ENCODE results near the gene FBXW4. TPM values are rescaled to one million over a fixed set of nuclear protein-coding genes. Genes with fewer than 3 reads are reported as not detected.

The FBXW4 gene
- total and polyA plus RNA-seq, 2 of the 8 experiments (the other 6 are each of a cell fraction or from before 2014, with no cell fraction given) = 29.0 to 32.8 TPM

GRCh38 chr10:101623528-101623927, 71.4 kb downstream of the FBXW4 start:
- Histone ChIP-seq H3K27ac (ENCODE audit: low read depth, low read length) (no peak overlapping the region), H2BK12ac (ENCODE audit: low read depth, low read length) (no peak overlapping the region), H4K5ac (ENCODE audit: insufficient read length, low read depth, low read length) (no peak overlapping the region), H3K18ac (ENCODE audit: extremely low read depth, low read length) (no peak overlapping the region), H3K9me3 (ENCODE audit: insufficient read depth in 2 of 2, low read depth in 1 of 2, low read length in 1 of 2) (no peaks in the 10 kb centered on the region), H3K27me3 (replicated peaks in 1 of 4; ENCODE audit: control insufficient read depth in 3 of 4, extremely low read depth in 1 of 4, insufficient read depth in 3 of 4, low read length in 3 of 4) (no peaks in the 10 kb centered on the region), H3K36me3 (ENCODE audit: control insufficient read depth in 2 of 4, insufficient read depth in 4 of 4, low read length in 3 of 4) (peaks cover 0 to 11% (median 2%) of the 10 kb centered on the region in 4 experiments; a peak in 2 of 8 replicates), H2BK5ac (ENCODE audit: low read depth, low read length) (no peak overlapping the region), H3K14ac (ENCODE audit: insufficient read length) (no peak overlapping the region), H3K79me1 (ENCODE audit: low read depth, low read length) (no peaks in the 10 kb centered on the region; the same call in 1 of the 2 replicates), H4K20me1 (replicated peaks in 1 of 2; ENCODE audit: control insufficient read depth in 1 of 2, insufficient read depth in 2 of 2, low read length in 2 of 2) (no peaks in the 10 kb centered on the region), H3K56ac (replicated peaks; ENCODE audit: insufficient read length, low read depth, low read length) (no peak overlapping the region), H4K8ac (ENCODE audit: extremely low read depth, insufficient read depth, low read length) (no peak overlapping the region), H3K79me2 (ENCODE audit: control insufficient read depth in 1 of 2, insufficient read depth in 2 of 2, low read length in 2 of 2) (no peaks in the 10 kb centered on the region), H2AFZ (ENCODE audit: low read length) (no peak overlapping the region), H3K4me1 (replicated peaks in 1 of 4; ENCODE audit: control insufficient read depth in 3 of 4, insufficient read depth in 4 of 4, low read length in 3 of 4) (no peaks in the 10 kb centered on the region; a peak in 1 of 7 replicates), H3K4ac (replicated peaks; ENCODE audit: insufficient read length, low read depth, low read length) (no peak overlapping the region), H2AK5ac (ENCODE audit: low read depth, low read length) (no peak overlapping the region), H3K4me3 (ENCODE audit: extremely low read depth in 1 of 4, insufficient read depth in 2 of 4, low read depth in 3 of 4, low read length in 4 of 4) (no peak overlapping the region), H3K9ac (replicated peaks in 1 of 4; ENCODE audit: extremely low read depth in 1 of 4, low read depth in 3 of 4, low read length in 3 of 4) (no peak overlapping the region), H2BK20ac (ENCODE audit: low read length) (no peak overlapping the region), H2BK15ac (ENCODE audit: low read length) (no peak overlapping the region), H2BK120ac (replicated peaks; ENCODE audit: low read depth, low read length) (no peak overlapping the region), H3K23me2 (ENCODE audit: low read depth, low read length) (no peaks in the 10 kb centered on the region), H3K4me2 (ENCODE audit: insufficient read depth in 1 of 2, low read depth in 2 of 2, low read length in 2 of 2) (no peak overlapping the region), H4K91ac (replicated peaks; ENCODE audit: insufficient read length, low read length) (no peak overlapping the region), H3K23ac (ENCODE audit: insufficient read length) (no peak overlapping the region)
- no peak for DNase-seq (ENCODE audit: low read depth in 1 of 2, low spot score in 2 of 2)
- no peak for FAIRE-seq
- TF ChIP-seq RXRA (IDR thresholded peaks at IDR 0.05; ENCODE audit: insufficient read depth, low read depth, low read length) = no peak
- no peak for TF ChIP-seq FOSL1 (IDR thresholded peaks at IDR 0.05; ENCODE audit: insufficient read depth, low read depth, low read length)
- no peak for TF ChIP-seq TAF1 (IDR thresholded peaks at IDR 0.05; ENCODE audit: low read depth, low read length)
- TF ChIP-seq TAF7 (optimal IDR thresholded peaks at IDR 0.05; ENCODE audit: borderline replicate concordance, low read depth, low read length) = no peak
- TF ChIP-seq RAD21 (IDR thresholded peaks at IDR 0.05 in 1 of 2, conservative IDR thresholded peaks at IDR 0.05 in 1 of 2; ENCODE audit: low read depth in 2 of 2, low read length in 2 of 2) = no peak
- ChIA-PET CTCF (ENCODE audit: partially characterized antibody) (interaction anchor here (0.6 to 1.3 kb wide), 2 partner anchors 157 to 896 kb away, joined by 3 to 6 read pairs; no protein-coding TSS in a partner anchor), POLR2A (ENCODE audit: partially characterized antibody) (no interaction called here)
- 91% methylated on average over 1 of the region's 1 CpG; no CpG with 5 or more reads in 1 of the 2 experiments for WGBS, 2 experiments (ENCODE audit: extremely low coverage in 1 of 2, insufficient coverage in 1 of 2, insufficient read length in 1 of 2, insufficient replicate concordance in 2 of 2, low coverage in 1 of 2, low lambda C conversion rate in 2 of 2, missing lambda C conversion rate in 1 of 2)

Measured in H1 (cell line).